ENCODE results near the gene LRRC8E.

The LRRC8E gene

GRCh38 chr19:7904074-7905020 lies 16.0 kb downstream of the LRRC8E start:
- DNase-seq (ENCODE audit: low read depth in 2 of 2), result no peak
- no peak for TF ChIP-seq CTCF (IDR thresholded peaks at IDR 0.05; ENCODE audit: low read depth, low read length)
- H3K4me3 ChIP-seq (replicated peaks in 1 of 2; ENCODE audit: low read depth in 2 of 2, low read length in 2 of 2), result peak overlapping the region; percentile 92 to 93

- peak overlapping the region; percentile 17 to 92 for H3K4me3 ChIP-seq (replicated peaks in 1 of 2; ENCODE audit: low read depth in 2 of 2, low read length in 2 of 2)
These were observed 17.0 kb downstream of the LRRC8E start for GRCh38 chr19:7905268-7905667.

GRCh38 chr19:7905859-7906258 lies 17.5 kb downstream of the LRRC8E start:
- H3K4me3 ChIP-seq (replicated peaks in 1 of 2; ENCODE audit: low read depth in 2 of 2, low read length in 2 of 2), result no peak overlapping the region
- DNase-seq (ENCODE audit: low read depth in 2 of 2), result no peak
- no peak for TF ChIP-seq CTCF (IDR thresholded peaks at IDR 0.05; ENCODE audit: low read depth, low read length)

More at GRCh38 chr19:7905268-7905667, 17.0 kb downstream of the LRRC8E start:
- no peak for TF ChIP-seq CTCF (IDR thresholded peaks at IDR 0.05; ENCODE audit: low read depth, low read length)
- DNase-seq (ENCODE audit: low read depth in 2 of 2), result no peak

- DNase-seq (ENCODE audit: low read depth in 2 of 2), result no peak
- TF ChIP-seq CTCF (IDR thresholded peaks at IDR 0.05; ENCODE audit: low read depth, low read length), result no peak
- H3K4me3 ChIP-seq (replicated peaks in 1 of 2; ENCODE audit: low read depth in 2 of 2, low read length in 2 of 2), result no peak overlapping the region
These were observed 18.8 kb downstream of the LRRC8E start for GRCh38 chr19:7907122-7907521.

- no peak overlapping the region for H3K4me3 ChIP-seq (replicated peaks in 1 of 2; ENCODE audit: low read depth in 2 of 2, low read length in 2 of 2)
- no peak for DNase-seq (ENCODE audit: low read depth in 2 of 2)
- TF ChIP-seq CTCF (IDR thresholded peaks at IDR 0.05; ENCODE audit: low read depth, low read length), result no peak
These were observed 19.2 kb downstream of the LRRC8E start for GRCh38 chr19:7907544-7907943.

GRCh38 chr19:7908078-7908699 lies 19.9 kb downstream of the LRRC8E start:
- TF ChIP-seq CTCF (IDR thresholded peaks at IDR 0.05; ENCODE audit: low read depth, low read length), result no peak
- no peak overlapping the region for H3K4me3 ChIP-seq (replicated peaks in 1 of 2; ENCODE audit: low read depth in 2 of 2, low read length in 2 of 2)
- no peak for DNase-seq (ENCODE audit: low read depth in 2 of 2)

Data from cardiac fibroblast (primary cell).